Measurements from ENCODE around the gene ANKRD63. TPM values are rescaled to one million over a fixed set of nuclear protein-coding genes. Genes with fewer than 3 reads are reported as not detected.
A peak's percentile ranks its signal among the peaks of the same experiment; 100 is the strongest.

Gene ANKRD63
- total and polyA plus RNA-seq, 12 donors: not detected

GRCh38 chr15:40314723-40315276, 31.9 kb upstream of the ANKRD63 start:
- no peak for DNase-seq
- H3K36me3 ChIP-seq (replicated peaks in 1 of 2): no peaks in the 10 kb centered on the region
- 73 to 96% (median 80%) methylated on average over 4 of the region's 4 CpGs for WGBS, 4 donors
- H3K27me3 ChIP-seq: no peaks in the 10 kb centered on the region
- no peak overlapping the region for H3K27ac ChIP-seq
- H3K4me1 ChIP-seq (replicated peaks in 1 of 2): peaks cover 2 to 7% of the 10 kb centered on the region in 2 donors
- H3K4me3 ChIP-seq: no peak overlapping the region
- TF ChIP-seq POLR2A (IDR thresholded peaks at IDR 0.05) (no peak), CTCF (IDR thresholded peaks at IDR 0.05) (no peak)
- no peaks in the 10 kb centered on the region for H3K9me3 ChIP-seq (replicated peaks in 1 of 3)
- intact Hi-C loops (cut with DNase I): loop anchor here in 1 of 2 donors (5.0 kb wide), 1 partner anchor 37 kb away; no protein-coding TSS in a partner anchor

- Histone ChIP-seq H3K4me3 (no peak overlapping the region), H3K4me1 (replicated peaks in 1 of 2) (peaks cover 2 to 7% of the 10 kb centered on the region in 2 donors), H3K27me3 (no peaks in the 10 kb centered on the region), H3K9me3 (replicated peaks in 1 of 3) (no peaks in the 10 kb centered on the region), H3K27ac (no peak overlapping the region), H3K36me3 (replicated peaks in 1 of 2) (no peaks in the 10 kb centered on the region)
- DNase-seq: peak; percentile 71 to 86 (median 85)
- intact Hi-C loops (cut with DNase I): loop anchor here in 1 of 2 donors (5.0 kb wide), 1 partner anchor 36 kb away; no protein-coding TSS in a partner anchor
- TF ChIP-seq CTCF (IDR thresholded peaks at IDR 0.05) (no peak), POLR2A (IDR thresholded peaks at IDR 0.05) (no peak)
- 25 to 33% (median 27%) methylated on average over 10 of the region's 10 CpGs for WGBS, 4 donors
Observed at GRCh38 chr15:40313531-40314398, 30.9 kb upstream of the ANKRD63 start.

GRCh38 chr15:40312370-40313158, 29.7 kb upstream of the ANKRD63 start:
- no peaks in the 10 kb centered on the region for H3K36me3 ChIP-seq (replicated peaks in 1 of 2)
- no peak overlapping the region for H3K27ac ChIP-seq
- no peak for DNase-seq
- TF ChIP-seq POLR2A (IDR thresholded peaks at IDR 0.05) (no peak), CTCF (IDR thresholded peaks at IDR 0.05) (no peak)
- 82 to 91% (median 87%) methylated on average over 5 to 10 of the region's 10 CpGs for WGBS, 4 donors
- peaks cover 2 to 7% of the 10 kb centered on the region in 2 donors for H3K4me1 ChIP-seq (replicated peaks in 1 of 2)
- no peaks in the 10 kb centered on the region for H3K27me3 ChIP-seq
- no peak overlapping the region for H3K4me3 ChIP-seq
- no peaks in the 10 kb centered on the region for H3K9me3 ChIP-seq (replicated peaks in 1 of 3)
- intact Hi-C loops (cut with DNase I): loop anchor here in 1 of 2 donors (5.0 kb wide), 1 partner anchor 35 kb away; no protein-coding TSS in a partner anchor

GRCh38 chr15:40310993-40311392, 28.1 kb upstream of the ANKRD63 start:
- WGBS, 4 donors: 44 to 65% (median 57%) methylated on average over 3 of the region's 3 CpGs
- TF ChIP-seq POLR2A (IDR thresholded peaks at IDR 0.05) (no peak), CTCF (IDR thresholded peaks at IDR 0.05) (no peak)
- peaks cover 2 to 7% of the 10 kb centered on the region in 2 donors for H3K4me1 ChIP-seq (replicated peaks in 1 of 2)
- intact Hi-C loops (cut with DNase I): loop anchor here in 1 of 2 donors (5.0 kb wide), 1 partner anchor 34 kb away; no protein-coding TSS in a partner anchor
- H3K27ac ChIP-seq: no peak overlapping the region
- DNase-seq: no peak
- no peaks in the 10 kb centered on the region for H3K27me3 ChIP-seq
- no peak overlapping the region for H3K4me3 ChIP-seq
- H3K9me3 ChIP-seq (replicated peaks in 1 of 3): no peaks in the 10 kb centered on the region
- H3K36me3 ChIP-seq (replicated peaks in 1 of 2): no peaks in the 10 kb centered on the region
